Panc1 (cell line): ENCODE results near the gene MARVELD3. TPM values are rescaled to one million over a fixed set of nuclear protein-coding genes. Genes with fewer than 3 reads are reported as not detected.
"Not testable (repeated sequence)": the region's sequence is repeated elsewhere in the genome, so short reads cannot be mapped to it uniquely, and the experiment has no call there.

Experiments
- ATAC-seq: fragments of 200-7000 bp; cut with Tn5 transposase; 2 replicates; pipeline ENCODE4 v1.9.1; 2020; ENCODE audit warnings: mild to moderate bottlenecking, moderate library complexity
- BruUV-seq: library from RNA; stranded (reverse); fragments of 400-500 nt; replicated peaks from 2 replicates; lab custom pipeline; 2021; lab: Mats Ljungman, UMichigan
- CTCF ChIA-PET: fragments of 300-600 bp; sonication (Branson Sonifier 250); formaldehyde crosslinking; loops from one replicate; lab custom pipeline; 2022; ENCODE audit warnings: antibody characterized with exemption; lab: Charles Lee
- POLR2A ChIA-PET: fragments of 300-600 bp; sonication (Branson Sonifier 250); formaldehyde crosslinking; loops from one replicate; lab custom pipeline; 2022; ENCODE audit warnings: antibody characterized with exemption; lab: Charles Lee
- DNase-seq: peaks from one replicate; pipeline ENCODE4 v3.0.0-alpha.2; 2010; ENCODE audit warnings: low read depth, low spot score
- H3K27ac ChIP-seq: 2 replicates; pipeline ENCODE4 v1.5.1; 2011; ENCODE audit warnings: mild to moderate bottlenecking, low read length, inconsistent platforms
- H3K27me3 ChIP-seq: fragments of 200-500 bp; sonication (Bioruptor generic); 2 replicates; pipeline ENCODE4 v1.6.0; 2014; ENCODE audit warnings: low read length, inconsistent platforms; ENCODE audit not compliant: control insufficient read depth, insufficient read depth
- H3K36me3 ChIP-seq: fragments of 200-500 bp; sonication (Bioruptor generic); 2 replicates; pipeline ENCODE4 v1.5.1; 2014; ENCODE audit warnings: inconsistent platforms, mild to moderate bottlenecking, low read length, moderate library complexity; ENCODE audit not compliant: control insufficient read depth, insufficient read depth
- H3K4me1 ChIP-seq: 2 replicates; pipeline ENCODE4 v1.5.1; 2011; ENCODE audit warnings: inconsistent platforms, mild to moderate bottlenecking, low read length, moderate library complexity; ENCODE audit not compliant: control insufficient read depth, insufficient read depth
- H3K4me3 ChIP-seq, 2 experiments: 2 replicates each; pipeline ENCODE4 v1.5.1; 2011 to 2012; ENCODE audit warnings: low read depth in 2 of 2, low read length in 2 of 2, mild to moderate bottlenecking in 2 of 2, inconsistent platforms in 1 of 2, moderate library complexity in 1 of 2
- H3K9me3 ChIP-seq: fragments of 200-500 bp; sonication (Bioruptor generic); 2 replicates; pipeline ENCODE4 v1.5.1; 2014; ENCODE audit warnings: low read depth, mild to moderate bottlenecking, inconsistent platforms, low read length, moderate library complexity; ENCODE audit not compliant: control insufficient read depth, insufficient read depth
- CTCF ChIP-seq: fragments of 450-650 bp; IDR thresholded peaks from 2 replicates; pipeline ENCODE4 v1.5.1; 2017; ENCODE audit warnings: mild to moderate bottlenecking
- POLR2AphosphoS5 ChIP-seq: IDR thresholded peaks from 2 replicates; pipeline ENCODE4 v1.6.1; 2012; ENCODE audit warnings: mild to moderate bottlenecking, low read depth, low read length, moderate library complexity
- REST ChIP-seq, 2 experiments: IDR thresholded peaks; 2 replicates each; pipeline ENCODE4 v1.6.1; 2011 to 2012; ENCODE audit warnings: low read depth in 2 of 2, control low read depth in 1 of 2, low read length in 1 of 2, mild to moderate bottlenecking in 1 of 2, moderate library complexity in 1 of 2; ENCODE audit not compliant: insufficient read depth in 1 of 2
- SIN3A ChIP-seq: IDR thresholded peaks from 2 replicates; pipeline ENCODE4 v1.6.1; 2012; ENCODE audit warnings: low read depth, mild to moderate bottlenecking, low read length, moderate library complexity, borderline replicate concordance; ENCODE audit not compliant: insufficient read depth
- TCF7L2 ChIP-seq: IDR thresholded peaks from 2 replicates; pipeline ENCODE4 v1.6.1; 2011; ENCODE audit warnings: mild to moderate bottlenecking, low read depth, low read length, inconsistent platforms
- in situ Hi-C: cut with HindIII; loops from 2 replicates; pipeline ENCODE4 v1.10.0; 2016; ENCODE audit warnings: low sequenced_read_pairs, low pct_unique_long_range_greater_than_20kb
- intact Hi-C: fragments of 100-400 bp; cut with micrococcal nuclease; formaldehyde crosslinking; loops from one replicate; pipeline ENCODE4 v1.10.0; 2022; ENCODE audit not compliant: unreplicated experiment
- total RNA-seq: library from RNA; stranded (reverse); gene quantifications from one replicate; pipeline ENCODE4 v1.2.1, GENCODE V29; 2021; ENCODE audit not compliant: unreplicated experiment

Gene MARVELD3
- total RNA-seq, 1 experiment from 2014 or later, result 0.08 TPM

- in situ Hi-C loops (no loop called here), intact Hi-C loops (loop anchor here (5.0 kb wide), 1 partner anchor 43 kb away; no protein-coding TSS in a partner anchor)
- no peak for DNase-seq
- BruUV-seq, result no TSS peak
- no peak overlapping the region for H3K4me3 ChIP-seq
- POLR2A ChIA-PET, result interaction anchor here (0.6 kb wide), 2 partner anchors 10 to 202 kb away, joined by 3 read pairs; no protein-coding TSS in a partner anchor
- H3K4me1 ChIP-seq, result no peaks in the 10 kb centered on the region
- CTCF ChIA-PET, result interaction anchor here (0.6 to 1.9 kb wide), 7 partner anchors 34 to 273 kb away, joined by 3 to 17 read pairs (median 4); partner anchors contain the start of gene TAT
- TF ChIP-seq TCF7L2 (no peak), REST (IDR thresholded peaks at IDR 0.05; ENCODE audit: insufficient read depth in 1 of 2, low read depth in 2 of 2, low read length in 1 of 2) (no peak), CTCF (no peak), SIN3A (no peak), POLR2AphosphoS5 (no peak)
- no peaks in the 10 kb centered on the region; the same call in 1 of the 2 replicates for H3K27me3 ChIP-seq
- no peak for ATAC-seq
- H3K36me3 ChIP-seq, result no peaks in the 10 kb centered on the region
- H3K9me3 ChIP-seq, result no peaks in the 10 kb centered on the region
- no peak overlapping the region for H3K27ac ChIP-seq
These were observed 15.5 kb upstream of the MARVELD3 start for GRCh38 chr16:71610447-71610846.

GRCh38 chr16:71610936-71611871 is 14.8 kb upstream of the MARVELD3 start:
- ChIA-PET CTCF (interaction anchor here (0.5 to 1.9 kb wide), 8 partner anchors 17 to 272 kb away, joined by 3 to 17 read pairs (median 4); partner anchors contain the start of gene TAT), POLR2A (interaction anchor here (0.6 kb wide), 2 partner anchors 9 to 203 kb away, joined by 3 read pairs; no protein-coding TSS in a partner anchor)
- DNase-seq, result peak; percentile 39
- no peak for TF ChIP-seq POLR2AphosphoS5
- no peak for TF ChIP-seq TCF7L2
- peak; percentile 94 for TF ChIP-seq CTCF
- no peak for TF ChIP-seq REST (IDR thresholded peaks at IDR 0.05; ENCODE audit: insufficient read depth in 1 of 2, low read depth in 2 of 2, low read length in 1 of 2)
- Histone ChIP-seq H3K4me3 (no peak overlapping the region), H3K27ac (no peak overlapping the region), H3K9me3 (no peaks in the 10 kb centered on the region), H3K4me1 (no peaks in the 10 kb centered on the region), H3K36me3 (no peaks in the 10 kb centered on the region), H3K27me3 (no peaks in the 10 kb centered on the region; the same call in 1 of the 2 replicates)
- BruUV-seq, result no TSS peak
- intact Hi-C loops (loop anchor here (5.0 kb wide), 1 partner anchor 44 kb away; no protein-coding TSS in a partner anchor), in situ Hi-C loops (no loop called here)
- ATAC-seq, result peak; percentile 96

- H3K9me3 ChIP-seq, H3K27me3 ChIP-seq, ATAC-seq, H3K36me3 ChIP-seq, POLR2A ChIA-PET, BruUV-seq, DNase-seq, H3K27ac ChIP-seq, H3K4me3 ChIP-seq, H3K4me1 ChIP-seq, in situ Hi-C loops: not testable (repeated sequence)
- CTCF ChIA-PET, result interaction anchor here (0.7 kb wide), 1 partner anchor 127 kb away, joined by 7 read pairs; no protein-coding TSS in a partner anchor
- intact Hi-C loops, result loop anchor here (5.0 kb wide), 1 partner anchor 48 kb away; no protein-coding TSS in a partner anchor
These were observed 11.0 kb upstream of the MARVELD3 start for GRCh38 chr16:71614956-71615355.
